Mesodermal cell (in vitro differentiated cells): ENCODE data around the gene APOBEC3H. TPM values are rescaled to one million over a fixed set of nuclear protein-coding genes. Genes with fewer than 3 reads are reported as not detected.
"Not testable (repeated sequence)": the region's sequence is repeated elsewhere in the genome, so short reads cannot be mapped to it uniquely, and the experiment has no call there.

Experiments
- H3K27ac ChIP-seq: 2 replicates; pipeline ENCODE4 v1.7.0; 2013; ENCODE audit warnings: mild to moderate bottlenecking, low read depth, low read length, moderate library complexity; ENCODE audit not compliant: severe bottlenecking
- H3K36me3 ChIP-seq: 2 replicates; pipeline ENCODE4 v1.7.1; 2013; ENCODE audit warnings: mild to moderate bottlenecking, low read length, moderate library complexity; ENCODE audit not compliant: control insufficient read depth, insufficient read depth
- H3K4me1 ChIP-seq: one replicate; pipeline ENCODE4 v1.7.1; 2013; ENCODE audit warnings: mild to moderate bottlenecking, low read length; ENCODE audit not compliant: insufficient read depth, control insufficient read depth, poor library complexity, severe bottlenecking
- H3K4me3 ChIP-seq: 2 replicates; pipeline ENCODE4 v1.7.0; 2013; ENCODE audit warnings: low read length, control low read depth, mild to moderate bottlenecking; ENCODE audit not compliant: insufficient read depth, poor library complexity, severe bottlenecking; ENCODE audit errors: extremely low read depth
- H3K9me3 ChIP-seq: 2 replicates; pipeline ENCODE4 v1.7.1; 2013; ENCODE audit warnings: mild to moderate bottlenecking, low read length, moderate library complexity; ENCODE audit not compliant: control insufficient read depth
- WGBS, 2 experiments: methylation state at CpG; one replicate each; pipeline ENCODE4 v1.1.5; 2013; ENCODE audit warnings: missing lambda C conversion rate in 2 of 2; ENCODE audit not compliant: insufficient coverage in 2 of 2; 5-methylcytosine and 5-hydroxymethylcytosine counted together
- polyA plus RNA-seq, 2 experiments: library from polyadenylated mRNA; stranded (reverse); fragments of 50-300 nt; gene quantifications; one replicate each; pipeline ENCODE4 v1.2.3, GENCODE V29; 2013

APOBEC3H gene
- 0.81 TPM for polyA plus RNA-seq (2013, experiment 1 of 2)
- polyA plus RNA-seq (2013, experiment 2 of 2): 0.81 TPM

- 87 to 89% methylated on average over 4 to 5 of the region's 9 CpGs for WGBS, 2 experiments
- Histone ChIP-seq H3K4me1 (peaks cover 7% of the 10 kb centered on the region), H3K9me3 (no peaks in the 10 kb centered on the region), H3K36me3 (no peaks in the 10 kb centered on the region), H3K4me3 (no peak within 1 kb of the TSS), H3K27ac (no peak within 1 kb of the TSS)
These were observed at the start of gene APOBEC3H for GRCh38 chr22:39097098-39098020. Gene APOBEC3H (plus strand): TSS chr22:39097244. CDS start chr22:39100279, 3,035 bp downstream.

GRCh38 chr22:39049486-39049885 lies 47.6 kb upstream of the APOBEC3H start:
- not testable (repeated sequence) for H3K36me3 ChIP-seq, H3K9me3 ChIP-seq, H3K4me1 ChIP-seq, H3K27ac ChIP-seq, H3K4me3 ChIP-seq
- 94 to 96% methylated on average over 5 to 7 of the region's 7 CpGs for WGBS, 2 experiments

- H3K4me1 ChIP-seq, H3K4me3 ChIP-seq, H3K27ac ChIP-seq, H3K36me3 ChIP-seq: not testable (repeated sequence)
- WGBS, 2 experiments: 87 to 89% methylated on average over 9 to 14 of the region's 18 CpGs
- H3K9me3 ChIP-seq: peaks cover 11% of the 10 kb centered on the region
These were observed 45.1 kb upstream of the APOBEC3H start for GRCh38 chr22:39051844-39052495.

- H3K27ac ChIP-seq: no peak overlapping the region
- no peaks in the 10 kb centered on the region for H3K4me1 ChIP-seq
- WGBS, 2 experiments: 91 to 96% methylated on average over 11 of the region's 11 CpGs
- H3K4me3 ChIP-seq: no peak overlapping the region
- H3K9me3 ChIP-seq: peaks cover 11% of the 10 kb centered on the region
- no peaks in the 10 kb centered on the region for H3K36me3 ChIP-seq
These were observed 41.4 kb upstream of the APOBEC3H start for GRCh38 chr22:39055658-39056057.

GRCh38 chr22:39061290-39061689 lies 35.8 kb upstream of the APOBEC3H start:
- H3K4me1 ChIP-seq, H3K36me3 ChIP-seq, H3K27ac ChIP-seq, H3K4me3 ChIP-seq, H3K9me3 ChIP-seq: not testable (repeated sequence)
- WGBS, 2 experiments: 60 to 77% methylated on average over 4 to 6 of the region's 6 CpGs

- H3K4me1 ChIP-seq, H3K36me3 ChIP-seq, H3K4me3 ChIP-seq, H3K27ac ChIP-seq, H3K9me3 ChIP-seq: not testable (repeated sequence)
- WGBS, 2 experiments: 90 to 93% methylated on average over 9 to 10 of the region's 10 CpGs
These were observed 35.1 kb upstream of the APOBEC3H start for GRCh38 chr22:39061951-39062350.

- not testable (repeated sequence) for H3K4me1 ChIP-seq, H3K4me3 ChIP-seq, H3K36me3 ChIP-seq, H3K27ac ChIP-seq, H3K9me3 ChIP-seq
- 95 to 97% methylated on average over 3 to 4 of the region's 8 CpGs for WGBS, 2 experiments
These were observed 33.1 kb upstream of the APOBEC3H start for GRCh38 chr22:39063904-39064303.

GRCh38 chr22:39066442-39067276 lies 30.4 kb upstream of the APOBEC3H start:
- not testable (repeated sequence) for H3K36me3 ChIP-seq, H3K4me1 ChIP-seq, H3K9me3 ChIP-seq, H3K27ac ChIP-seq, H3K4me3 ChIP-seq
- WGBS, 2 experiments: 91 to 95% methylated on average over 7 to 8 of the region's 9 CpGs

GRCh38 chr22:39068033-39068785 lies 28.8 kb upstream of the APOBEC3H start:
- WGBS, 2 experiments: 75 to 81% methylated on average over 11 of the region's 13 CpGs

GRCh38 chr22:39070186-39070585 lies 26.9 kb upstream of the APOBEC3H start:
- Histone ChIP-seq H3K4me3 (no peak overlapping the region), H3K36me3 (no peaks in the 10 kb centered on the region), H3K9me3 (no peaks in the 10 kb centered on the region), H3K4me1 (no peaks in the 10 kb centered on the region), H3K27ac (no peak overlapping the region)
- 79 to 97% methylated on average over 3 to 5 of the region's 7 CpGs for WGBS, 2 experiments

More at GRCh38 chr22:39068033-39068785, 28.8 kb upstream of the APOBEC3H start:
- Histone ChIP-seq H3K4me1 (no peaks in the 10 kb centered on the region), H3K27ac (no peak overlapping the region), H3K4me3 (no peak overlapping the region), H3K36me3 (no peaks in the 10 kb centered on the region), H3K9me3 (no peaks in the 10 kb centered on the region)
